ENCODE measurements around the gene BRI3. TPM values are rescaled to one million over a fixed set of nuclear protein-coding genes. Genes with fewer than 3 reads are reported as not detected.

The BRI3 gene
- total and polyA plus RNA-seq, 2 of the 13 experiments (the other 11 are each of a cell fraction or from before 2014, with no cell fraction given) = 54.0 to 103 TPM

- FAIRE-seq (no peak), DNase-seq (ENCODE audit: low spot score) (no peak), ATAC-seq (no peak)
- in situ Hi-C loops (cut with HindIII; ENCODE audit: extremely low pct_ligation_motif_present, low pct_unique_long_range_greater_than_20kb) (loop anchor here (5.0 kb wide), 1 partner anchor 135 kb away; no protein-coding TSS in a partner anchor), intact Hi-C loops (cut with micrococcal nuclease; ENCODE audit: unreplicated experiment) (no loop called here)
- 39% methylated on average over 16 of the region's 16 CpGs for WGBS (ENCODE audit: low lambda C conversion rate)
- no peak overlapping the region for H2AFZ ChIP-seq (ENCODE audit: low read length)
- POLR2A ChIA-PET = interaction anchor here (1.1 kb wide), 1 partner anchor 11 kb away, joined by 3 read pairs; no protein-coding TSS in a partner anchor
- no peaks in the 10 kb centered on the region for H3K9me3 ChIP-seq (ENCODE audit: low read length)
- peak overlapping the region; percentile 65 to 85 (median 77) for H3K4me3 ChIP-seq (replicated peaks in 1 of 3; ENCODE audit: insufficient read depth in 1 of 3, low read depth in 2 of 3, low read length in 3 of 3)
- TSS peak; percentile 79 for BruUV-seq (replicated peaks)
- no peak for TF ChIP-seq CTCF (CRISPR knock-in tag; IDR thresholded peaks at IDR 0.05)
- no peak for TF ChIP-seq XBP1 (CRISPR knock-in tag; IDR thresholded peaks at IDR 0.05)
- no peak for TF ChIP-seq HNRNPK (IDR thresholded peaks at IDR 0.05; ENCODE audit: low read depth, low read length, poor library complexity, severe bottlenecking)
- no peak for TF ChIP-seq ZNF205 (CRISPR knock-in tag; IDR thresholded peaks at IDR 0.05)
- peak; percentile 26; the same call in 1 of the 2 replicates for TF ChIP-seq ZBTB38 (CRISPR knock-in tag; IDR thresholded peaks at IDR 0.05)
- H3K27me3 ChIP-seq (ENCODE audit: control insufficient read depth in 1 of 2, insufficient read depth in 2 of 2, low read length in 2 of 2) = no peaks in the 10 kb centered on the region; a peak in 1 of 5 replicates
- CTCF ChIA-PET (ENCODE audit: low intra/inter-chr PET ratio, low total read pairs) = no interaction called here
- peaks cover under 1 to 1% of the 10 kb centered on the region in 2 experiments; a peak in 3 of 5 replicates for H3K36me3 ChIP-seq (replicated peaks in 1 of 2; ENCODE audit: control insufficient read depth in 1 of 2, insufficient read depth in 2 of 2, low read length in 2 of 2)
- peak overlapping the region; percentile 89 for H3K9ac ChIP-seq (ENCODE audit: insufficient read depth, low read depth, low read length)
- H3K4me2 ChIP-seq (ENCODE audit: low read depth, low read length) = peak overlapping the region; percentile 92
- peak overlapping the region; percentile 68 for H3K27ac ChIP-seq (ENCODE audit: extremely low read length, insufficient read depth, low read length)
- H3K79me2 ChIP-seq (ENCODE audit: insufficient read depth, low read length) = peaks cover 42% of the 10 kb centered on the region
- peaks cover 83% of the 10 kb centered on the region for H3K4me1 ChIP-seq (ENCODE audit: insufficient read depth, low read length)
- peaks cover 26% of the 10 kb centered on the region; the same call in 1 of the 2 replicates for H4K20me1 ChIP-seq (ENCODE audit: insufficient read depth, low read length)
Measured at GRCh38 chr7:98282703-98283102, 1.2 kb downstream of the BRI3 start.
